Keratinocyte (primary cell): ENCODE results near the gene ITGB1BP1. TPM values are rescaled to one million over a fixed set of nuclear protein-coding genes. Genes with fewer than 3 reads are reported as not detected.

Experiments used
- DNase-seq: peaks from one replicate; pipeline ENCODE4 v3.0.0-alpha.2; 2011; ENCODE audit warnings: low read depth, missing footprints, low spot score
- FAIRE-seq: peaks from 2 replicates; lab custom pipeline; 2011; peaks lifted over from hg19 to GRCh38; lab: Jason Lieb, UNC
- H2AFZ ChIP-seq: 2 replicates; pipeline ENCODE4 v1.6.0; 2012; ENCODE audit warnings: low read length, control low read depth, inconsistent platforms; ENCODE audit not compliant: control insufficient read depth
- H3K27ac ChIP-seq: 2 replicates; pipeline ENCODE4 v1.5.1; 2011; ENCODE audit warnings: low read length; ENCODE audit not compliant: control insufficient read depth, insufficient read depth
- H3K27me3 ChIP-seq: 3 replicates; pipeline ENCODE4 v1.6.0; 2011; ENCODE audit warnings: low read length; ENCODE audit not compliant: control insufficient read depth, insufficient read depth; ENCODE audit errors: extremely low read depth
- H3K36me3 ChIP-seq, 2 experiments: 2 replicates in 1 of 2; 3 replicates in 1 of 2; pipeline ENCODE4 v1.5.1; 2011; ENCODE audit warnings: low read length in 2 of 2, mild to moderate bottlenecking in 1 of 2; ENCODE audit not compliant: control insufficient read depth in 2 of 2, insufficient read depth in 2 of 2; ENCODE audit errors: extremely low read depth in 1 of 2
- H3K4me1 ChIP-seq: 3 replicates; pipeline ENCODE4 v1.5.1; 2011; ENCODE audit warnings: low read length; ENCODE audit not compliant: control insufficient read depth, insufficient read depth; ENCODE audit errors: extremely low read depth
- H3K4me2 ChIP-seq: 3 replicates; pipeline ENCODE4 v1.6.0; 2011; ENCODE audit warnings: low read depth, low read length; ENCODE audit not compliant: control insufficient read depth, insufficient read depth; ENCODE audit errors: extremely low read depth
- H3K4me3 ChIP-seq, 3 experiments: fragments of 200-600 bp in 1 of 3; sonication (generic) in 1 of 3; 2 replicates in 2 of 3; 3 replicates in 1 of 3; pipeline ENCODE4 v1.5.1; 2011 to 2016; ENCODE audit warnings: low read length in 3 of 3, mild to moderate bottlenecking in 3 of 3, control low read depth in 2 of 3, inconsistent platforms in 1 of 3, low read depth in 1 of 3, mixed read lengths in 1 of 3, mixed run types in 1 of 3, moderate library complexity in 1 of 3; ENCODE audit not compliant: control insufficient read depth in 2 of 3, insufficient read depth in 2 of 3; ENCODE audit errors: extremely low read depth in 1 of 3
- H3K79me2 ChIP-seq: 2 replicates; pipeline ENCODE4 v1.6.0; 2012; ENCODE audit warnings: low read length; ENCODE audit not compliant: control insufficient read depth, insufficient read depth
- H3K9ac ChIP-seq: 3 replicates; pipeline ENCODE4 v1.6.0; 2011; ENCODE audit warnings: low read length; ENCODE audit not compliant: control insufficient read depth, insufficient read depth; ENCODE audit errors: extremely low read depth
- H3K9me1 ChIP-seq: 3 replicates; pipeline ENCODE4 v1.6.0; 2011; ENCODE audit warnings: low read length; ENCODE audit not compliant: control insufficient read depth, insufficient read depth; ENCODE audit errors: extremely low read depth
- H3K9me3 ChIP-seq: 2 replicates; pipeline ENCODE4 v1.5.1; 2012; ENCODE audit warnings: low read depth, low read length; ENCODE audit not compliant: control insufficient read depth
- H4K20me1 ChIP-seq: 3 replicates; pipeline ENCODE4 v1.6.0; 2011; ENCODE audit warnings: low read length; ENCODE audit not compliant: control insufficient read depth, insufficient read depth; ENCODE audit errors: extremely low read depth
- EZH2 ChIP-seq: IDR thresholded peaks from one replicate; pipeline ENCODE4 v1.6.1; 2012; ENCODE audit warnings: inconsistent platforms, mild to moderate bottlenecking, low read length, moderate library complexity
- dilution Hi-C: fragments of 300-500 bp; cut with MboI; formaldehyde crosslinking; loops from one replicate; pipeline ENCODE4 v1.7.0; 2020; ENCODE audit warnings: low sequenced_read_pairs; ENCODE audit not compliant: extremely low pct_ligation_motif_present
- polyA plus RNA-seq, 5 experiments: library from polyadenylated mRNA; depleted of rRNA in 3 of 5; stranded (reverse) in 3 of 5; stranded (forward) in 1 of 5; unstranded in 1 of 5; fragments of >200 nt; gene quantifications; 1 replicate in 1 of 5; 2 replicates in 3 of 5; 3 replicates in 1 of 5; pipeline versions ENCODE4 v1.2.1 to v1.2.3, GENCODE V29; 2011 to 2012; ENCODE audit warnings: missing spikeins in 2 of 5, low read depth in 1 of 5, low replicate concordance in 1 of 5
- TF ChIP-seq, protein P1 (sequence below), 3 experiments: IDR thresholded peaks in 1 of 3; conservative IDR thresholded peaks in 1 of 3; optimal IDR thresholded peaks in 1 of 3; 2 replicates in 2 of 3; 3 replicates in 1 of 3; pipeline versions ENCODE3 to v1.5.1; 2011; ENCODE audit warnings: low read length in 3 of 3, mild to moderate bottlenecking in 3 of 3, moderate library complexity in 2 of 3, control low read depth in 1 of 3, inconsistent platforms in 1 of 3; ENCODE audit not compliant: insufficient read depth in 2 of 3; ENCODE audit errors: extremely low read depth in 1 of 3

The ITGB1BP1 gene
- polyA plus RNA-seq, 1 donor (not counting 4 experiments of a cell fraction or from before 2014, with no cell fraction given), result 169 TPM

GRCh38 chr2:9441556-9441955, 18.2 kb upstream of the ITGB1BP1 start:
- FAIRE-seq (no peak), DNase-seq (no peak)
- Histone ChIP-seq H3K9ac (no peak overlapping the region), H3K36me3 (peaks cover 22 to 25% of the 10 kb centered on the region in 2 experiments), H4K20me1 (no peaks in the 10 kb centered on the region), H2AFZ (no peak overlapping the region), H3K4me3 (no peak overlapping the region), H3K4me2 (no peak overlapping the region), H3K9me3 (no peaks in the 10 kb centered on the region), H3K4me1 (no peaks in the 10 kb centered on the region), H3K27ac (no peak overlapping the region), H3K79me2 (no peaks in the 10 kb centered on the region), H3K27me3 (no peaks in the 10 kb centered on the region), H3K9me1 (no peaks in the 10 kb centered on the region)
- TF ChIP-seq EZH2, result no peak
- TF ChIP-seq, protein P1, sequence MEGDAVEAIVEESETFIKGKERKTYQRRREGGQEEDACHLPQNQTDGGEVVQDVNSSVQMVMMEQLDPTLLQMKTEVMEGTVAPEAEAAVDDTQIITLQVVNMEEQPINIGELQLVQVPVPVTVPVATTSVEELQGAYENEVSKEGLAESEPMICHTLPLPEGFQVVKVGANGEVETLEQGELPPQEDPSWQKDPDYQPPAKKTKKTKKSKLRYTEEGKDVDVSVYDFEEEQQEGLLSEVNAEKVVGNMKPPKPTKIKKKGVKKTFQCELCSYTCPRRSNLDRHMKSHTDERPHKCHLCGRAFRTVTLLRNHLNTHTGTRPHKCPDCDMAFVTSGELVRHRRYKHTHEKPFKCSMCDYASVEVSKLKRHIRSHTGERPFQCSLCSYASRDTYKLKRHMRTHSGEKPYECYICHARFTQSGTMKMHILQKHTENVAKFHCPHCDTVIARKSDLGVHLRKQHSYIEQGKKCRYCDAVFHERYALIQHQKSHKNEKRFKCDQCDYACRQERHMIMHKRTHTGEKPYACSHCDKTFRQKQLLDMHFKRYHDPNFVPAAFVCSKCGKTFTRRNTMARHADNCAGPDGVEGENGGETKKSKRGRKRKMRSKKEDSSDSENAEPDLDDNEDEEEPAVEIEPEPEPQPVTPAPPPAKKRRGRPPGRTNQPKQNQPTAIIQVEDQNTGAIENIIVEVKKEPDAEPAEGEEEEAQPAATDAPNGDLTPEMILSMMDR (optimal IDR thresholded peaks at IDR 0.05 in 1 of 3, IDR thresholded peaks at IDR 0.05 in 1 of 3, conservative IDR thresholded peaks at IDR 0.05 in 1 of 3; ENCODE audit: extremely low read depth in 1 of 3, insufficient read depth in 2 of 3, low read length in 3 of 3), result no peak
- dilution Hi-C loops, result no loop called here

GRCh38 chr2:9440058-9440727, 16.9 kb upstream of the ITGB1BP1 start:
- H3K27me3 ChIP-seq, result no peaks in the 10 kb centered on the region
- no peaks in the 10 kb centered on the region for H4K20me1 ChIP-seq
- no peaks in the 10 kb centered on the region for H3K9me3 ChIP-seq
- FAIRE-seq, result no peak
- no peak overlapping the region for H3K27ac ChIP-seq
- H3K4me2 ChIP-seq, result no peak overlapping the region
- no peak overlapping the region for H2AFZ ChIP-seq
- dilution Hi-C loops, result no loop called here
- DNase-seq, result no peak
- H3K79me2 ChIP-seq, result no peaks in the 10 kb centered on the region
- H3K4me3 ChIP-seq, result no peak overlapping the region
- no peak for TF ChIP-seq EZH2
- TF ChIP-seq, protein P1 (optimal IDR thresholded peaks at IDR 0.05 in 1 of 3, IDR thresholded peaks at IDR 0.05 in 1 of 3, conservative IDR thresholded peaks at IDR 0.05 in 1 of 3; ENCODE audit: extremely low read depth in 1 of 3, insufficient read depth in 2 of 3, low read length in 3 of 3), result no peak
- H3K9me1 ChIP-seq, result no peaks in the 10 kb centered on the region
- H3K9ac ChIP-seq, result no peak overlapping the region
- H3K36me3 ChIP-seq, result peaks cover 22 to 25% of the 10 kb centered on the region in 2 experiments
- H3K4me1 ChIP-seq, result no peaks in the 10 kb centered on the region
